ENCODE measurements around the gene PTCD3.

PTCD3 gene

GRCh38 chr2:86105969-86106945 is at the start of gene PTCD3:
Gene PTCD3 (plus strand): TSS chr2:86106235. CDS start chr2:86106248, 13 bp downstream.
- peak; percentile 67 for DNase-seq (ENCODE audit: low spot score)

GRCh38 chr2:86056590-86057331 is 49.3 kb upstream of the PTCD3 start:
- DNase-seq (ENCODE audit: low spot score) = no peak

GRCh38 chr2:86062043-86062442 is 44.0 kb upstream of the PTCD3 start:
- DNase-seq (ENCODE audit: low spot score) = no peak

- no peak for DNase-seq (ENCODE audit: low spot score)
Measured at GRCh38 chr2:86064006-86064405, 42.0 kb upstream of the PTCD3 start.

- DNase-seq (ENCODE audit: low spot score) = no peak
Measured at GRCh38 chr2:86065512-86065911, 40.5 kb upstream of the PTCD3 start.

- no peak for DNase-seq (ENCODE audit: low spot score)
Measured at GRCh38 chr2:86066007-86066578, 39.9 kb upstream of the PTCD3 start.

- DNase-seq (ENCODE audit: low spot score) = no peak
Measured at GRCh38 chr2:86066915-86067314, 39.1 kb upstream of the PTCD3 start.

GRCh38 chr2:86068136-86068588 is 37.9 kb upstream of the PTCD3 start:
- DNase-seq (ENCODE audit: low spot score) = no peak

GRCh38 chr2:86068648-86069047 is 37.4 kb upstream of the PTCD3 start:
- no peak for DNase-seq (ENCODE audit: low spot score)

- DNase-seq (ENCODE audit: low spot score) = no peak
Measured at GRCh38 chr2:86069091-86069685, 36.8 kb upstream of the PTCD3 start.

- DNase-seq (ENCODE audit: low spot score) = no peak
Measured at GRCh38 chr2:86069783-86070339, 36.2 kb upstream of the PTCD3 start.

- DNase-seq (ENCODE audit: low spot score) = no peak
Measured at GRCh38 chr2:86070868-86071267, 35.2 kb upstream of the PTCD3 start.

GRCh38 chr2:86072271-86072858 is 33.7 kb upstream of the PTCD3 start:
- no peak for DNase-seq (ENCODE audit: low spot score)

- DNase-seq (ENCODE audit: low spot score) = no peak
Measured at GRCh38 chr2:86073225-86073624, 32.8 kb upstream of the PTCD3 start.

GRCh38 chr2:86074256-86074655 is 31.8 kb upstream of the PTCD3 start:
- DNase-seq (ENCODE audit: low spot score) = no peak

GRCh38 chr2:86074811-86075210 is 31.2 kb upstream of the PTCD3 start:
- no peak for DNase-seq (ENCODE audit: low spot score)

GRCh38 chr2:86075886-86076285 is 30.1 kb upstream of the PTCD3 start:
- DNase-seq (ENCODE audit: low spot score) = no peak

- no peak for DNase-seq (ENCODE audit: low spot score)
Measured at GRCh38 chr2:86078774-86079545, 27.1 kb upstream of the PTCD3 start.

GRCh38 chr2:86079981-86080911 is 25.8 kb upstream of the PTCD3 start:
- peak; percentile 43 for DNase-seq (ENCODE audit: low spot score)

GRCh38 chr2:86081724-86082123 is 24.3 kb upstream of the PTCD3 start:
- DNase-seq (ENCODE audit: low spot score) = no peak
